ENCODE measurements around the gene LYPD6.

DNA sequence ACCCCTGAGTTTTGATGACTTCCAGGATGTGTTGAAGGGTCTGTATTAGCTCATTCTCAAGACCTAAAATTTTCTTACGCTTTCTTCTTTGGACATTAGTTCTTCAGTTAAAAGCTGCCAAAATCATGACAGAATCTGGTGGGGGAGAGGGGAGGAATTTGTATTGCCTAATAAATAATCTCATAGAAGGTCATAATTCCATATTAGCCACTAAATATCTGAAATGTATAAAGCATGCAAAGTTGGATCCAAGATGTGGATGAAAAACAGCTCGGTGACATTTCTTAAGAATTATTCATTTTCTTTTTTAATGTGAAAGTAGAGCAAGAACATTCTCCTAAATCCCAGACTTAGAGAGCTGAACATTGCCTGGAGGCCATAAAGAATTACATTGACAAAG, 137.0 kb downstream of the LYPD6 start:
- TF ChIP-seq POLR2A (IDR thresholded peaks at IDR 0.05; ENCODE audit: extremely low read depth, insufficient read length) (no peak), CTCF (IDR thresholded peaks at IDR 0.05; ENCODE audit: low read depth, low read length) (no peak), MAX (IDR thresholded peaks at IDR 0.05; ENCODE audit: low read depth, low read length) (no peak), MYC (IDR thresholded peaks at IDR 0.05; ENCODE audit: low read depth, low read length) (no peak)

Data from NB4 (cell line).